Activated CD8-positive, alpha-beta T cell treated with anti-CD3 and anti-CD28 coated beads for 36 hours (primary cell): ENCODE measurements around the gene CLEC16A. TPM values are rescaled to one million over a fixed set of nuclear protein-coding genes. Genes with fewer than 3 reads are reported as not detected.

Source experiments
- ATAC-seq: fragments of 200-7000 bp; cut with Tn5 transposase; one replicate; pipeline ENCODE4 v1.10.0; 2021; ENCODE audit warnings: mild to moderate bottlenecking, moderate library complexity
- CTCF ChIA-PET: fragments of 350-600 bp; sonication (Branson Sonifier 250); formaldehyde crosslinking; loops from one replicate; lab custom pipeline; 2021; ENCODE audit warnings: antibody characterized with exemption; lab: Charles Lee
- POLR2A ChIA-PET: fragments of 350-600 bp; sonication (Branson Sonifier 250); formaldehyde crosslinking; loops from one replicate; lab custom pipeline; 2021; ENCODE audit warnings: antibody characterized with exemption; lab: Charles Lee
- DNase-seq: peaks from one replicate; pipeline ENCODE4 v3.0.0-alpha.2; 2020
- H3K27ac Mint-ChIP-seq: one replicate; pipeline ENCODE4 v1.8.0; 2021; ENCODE audit warnings: mild to moderate bottlenecking, mixed read lengths
- H3K27me3 Mint-ChIP-seq: one replicate; pipeline ENCODE4 v1.8.0; 2021; ENCODE audit warnings: mixed read lengths
- H3K36me3 Mint-ChIP-seq: one replicate; pipeline ENCODE4 v1.8.0; 2021; ENCODE audit warnings: low read depth, mixed read lengths
- H3K4me1 Mint-ChIP-seq: one replicate; pipeline ENCODE4 v1.8.0; 2021; ENCODE audit warnings: low read depth, mixed read lengths
- H3K4me3 Mint-ChIP-seq: one replicate; pipeline ENCODE4 v1.8.0; 2021; ENCODE audit warnings: mild to moderate bottlenecking, moderate library complexity, mixed read lengths
- H3K9me3 Mint-ChIP-seq: one replicate; pipeline ENCODE4 v1.8.0; 2021; ENCODE audit warnings: mixed read lengths
- intact Hi-C: fragments of 100-400 bp; cut with micrococcal nuclease; formaldehyde crosslinking; loops from one replicate; pipeline ENCODE4 v1.10.0; 2022
- total RNA-seq, 2 experiments: library from RNA; stranded (reverse); gene quantifications; one replicate each; pipeline ENCODE4 v1.2.3, GENCODE V29; 2021
- TF ChIP-seq, protein P1 (sequence below): fragments of 200-600 bp; IDR thresholded peaks from one replicate; pipeline ENCODE4 v1.8.0; 2022; ENCODE audit warnings: antibody characterized with exemption, mild to moderate bottlenecking

The CLEC16A gene
- total RNA-seq, 2 experiments from 2014 or later: 20.4 to 21.7 TPM

DNA sequence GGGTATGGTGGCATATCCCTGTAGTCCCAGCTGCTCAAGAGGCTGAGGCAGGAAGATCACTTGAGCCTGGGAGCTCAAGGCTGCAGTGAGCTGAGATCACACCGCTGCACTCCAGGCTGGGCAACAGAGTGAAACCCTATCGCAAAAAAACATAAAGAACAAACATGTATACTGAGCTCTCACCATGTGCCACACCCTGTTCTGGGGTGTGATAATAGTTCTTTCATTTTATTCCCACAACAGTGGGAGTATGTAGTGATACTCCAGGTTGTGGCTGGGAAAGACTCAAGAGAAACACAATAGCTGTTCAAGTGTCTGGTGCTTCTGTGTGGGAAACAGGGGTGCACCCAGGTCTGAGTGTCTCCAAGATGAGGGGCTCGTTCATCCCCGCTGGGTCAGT lies 221.0 kb downstream of the CLEC16A start:
- CTCF ChIA-PET: interaction anchor here (1.2 to 1.4 kb wide), 2 partner anchors 53 to 201 kb away, joined by 5 read pairs; no protein-coding TSS in a partner anchor
- peak overlapping the region; percentile 30 for H3K27ac Mint-ChIP-seq

DNA sequence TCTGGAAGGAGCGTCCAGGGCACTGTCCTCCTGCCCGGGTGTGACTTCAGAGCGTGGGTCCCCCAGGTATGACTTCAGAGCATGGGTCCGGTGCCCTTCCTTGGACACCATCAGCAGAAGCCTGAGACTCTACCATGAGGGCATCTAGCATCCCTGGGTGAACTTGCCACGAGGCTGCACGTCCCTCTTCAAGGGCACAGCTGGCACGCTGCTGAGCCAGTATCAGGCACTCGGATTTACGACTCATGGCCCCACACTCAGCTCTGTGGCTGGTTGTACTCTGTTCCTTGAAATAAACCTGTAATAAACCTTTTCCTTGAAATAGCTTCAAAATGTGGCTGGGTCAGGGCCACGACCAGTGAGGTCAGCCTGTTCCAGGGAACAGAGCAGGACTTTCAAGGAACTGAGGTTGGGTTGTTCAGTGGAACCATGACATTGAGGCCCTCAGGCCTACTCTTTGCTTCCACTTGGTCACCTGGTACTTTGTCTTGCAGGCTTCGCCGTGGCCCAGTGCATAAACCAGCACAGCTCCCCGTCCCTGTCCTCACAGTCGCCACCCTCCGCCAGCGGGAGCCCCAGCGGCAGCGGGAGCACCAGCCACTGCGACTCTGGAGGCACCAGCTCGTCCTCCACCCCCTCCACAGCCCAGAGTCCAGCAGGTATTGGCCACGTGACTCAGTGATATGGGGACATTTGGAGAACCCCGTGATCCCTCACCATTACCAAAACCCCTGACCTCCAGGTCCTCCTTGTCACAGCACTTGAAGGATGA lies 221.7 kb downstream of the CLEC16A start:
- intact Hi-C loops: no loop called here
- Mint-ChIP-seq H3K4me1 (peaks cover 21% of the 10 kb centered on the region), H3K27me3 (no peaks in the 10 kb centered on the region), H3K36me3 (peaks cover 12% of the 10 kb centered on the region), H3K4me3 (no peak overlapping the region), H3K27ac (peak overlapping the region; percentile 25), H3K9me3 (no peaks in the 10 kb centered on the region)
- DNase-seq (no peak), ATAC-seq (peak; percentile 57)
- ChIA-PET POLR2A (interaction anchor here (1.1 to 2.6 kb wide), 3 partner anchors 11 to 90 kb away, joined by 3 to 6 read pairs (median 3); no protein-coding TSS in a partner anchor), CTCF (interaction anchor here (1.4 kb wide), 1 partner anchor 52 kb away, joined by 5 read pairs; no protein-coding TSS in a partner anchor)
- TF ChIP-seq, protein P1, sequence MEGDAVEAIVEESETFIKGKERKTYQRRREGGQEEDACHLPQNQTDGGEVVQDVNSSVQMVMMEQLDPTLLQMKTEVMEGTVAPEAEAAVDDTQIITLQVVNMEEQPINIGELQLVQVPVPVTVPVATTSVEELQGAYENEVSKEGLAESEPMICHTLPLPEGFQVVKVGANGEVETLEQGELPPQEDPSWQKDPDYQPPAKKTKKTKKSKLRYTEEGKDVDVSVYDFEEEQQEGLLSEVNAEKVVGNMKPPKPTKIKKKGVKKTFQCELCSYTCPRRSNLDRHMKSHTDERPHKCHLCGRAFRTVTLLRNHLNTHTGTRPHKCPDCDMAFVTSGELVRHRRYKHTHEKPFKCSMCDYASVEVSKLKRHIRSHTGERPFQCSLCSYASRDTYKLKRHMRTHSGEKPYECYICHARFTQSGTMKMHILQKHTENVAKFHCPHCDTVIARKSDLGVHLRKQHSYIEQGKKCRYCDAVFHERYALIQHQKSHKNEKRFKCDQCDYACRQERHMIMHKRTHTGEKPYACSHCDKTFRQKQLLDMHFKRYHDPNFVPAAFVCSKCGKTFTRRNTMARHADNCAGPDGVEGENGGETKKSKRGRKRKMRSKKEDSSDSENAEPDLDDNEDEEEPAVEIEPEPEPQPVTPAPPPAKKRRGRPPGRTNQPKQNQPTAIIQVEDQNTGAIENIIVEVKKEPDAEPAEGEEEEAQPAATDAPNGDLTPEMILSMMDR: no peak

More for the DNA sequence above, 221.0 kb downstream of the CLEC16A start:
- no peak for DNase-seq
- TF ChIP-seq, protein P1: no peak
- POLR2A ChIA-PET: interaction anchor here (1.1 to 2.6 kb wide), 3 partner anchors 12 to 89 kb away, joined by 3 to 6 read pairs (median 3); no protein-coding TSS in a partner anchor
- H3K4me1 Mint-ChIP-seq: peaks cover 28% of the 10 kb centered on the region
- no peaks in the 10 kb centered on the region for H3K27me3 Mint-ChIP-seq
- no peak for ATAC-seq
- H3K9me3 Mint-ChIP-seq: peaks cover 4% of the 10 kb centered on the region
- intact Hi-C loops: no loop called here
- H3K36me3 Mint-ChIP-seq: peaks cover 17% of the 10 kb centered on the region
- H3K4me3 Mint-ChIP-seq: no peak overlapping the region

DNA sequence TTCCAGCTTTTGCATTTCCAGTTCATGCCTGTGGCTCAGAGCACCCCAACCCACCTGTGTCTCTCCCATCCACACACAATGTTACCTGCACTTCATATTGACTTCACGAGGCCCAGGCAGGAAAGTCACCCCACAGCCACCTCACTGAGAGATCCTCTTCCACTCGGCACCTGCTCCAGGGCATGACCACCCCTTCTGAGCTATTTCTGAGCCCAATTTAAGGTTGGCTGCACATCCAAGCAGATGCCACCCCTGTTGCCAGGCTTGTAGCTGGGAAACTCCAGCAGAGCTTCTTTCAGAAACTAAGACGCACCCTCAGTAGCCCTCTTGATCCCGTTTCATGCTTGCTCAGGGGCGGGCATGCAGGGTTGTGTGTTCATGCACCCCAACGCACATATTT lies 223.2 kb downstream of the CLEC16A start:
- CTCF ChIA-PET: interaction anchor here (0.6 kb wide), 1 partner anchor 10 kb away, joined by 3 read pairs; no protein-coding TSS in a partner anchor
- Mint-ChIP-seq H3K9me3 (no peaks in the 10 kb centered on the region), H3K27ac (no peak overlapping the region), H3K27me3 (no peaks in the 10 kb centered on the region), H3K4me1 (peaks cover 18% of the 10 kb centered on the region), H3K4me3 (no peak overlapping the region), H3K36me3 (peaks cover 15% of the 10 kb centered on the region)
- ATAC-seq (no peak), DNase-seq (no peak)
- intact Hi-C loops: no loop called here
- TF ChIP-seq, protein P1: no peak
- POLR2A ChIA-PET: interaction anchor here (0.6 to 2.6 kb wide), 2 partner anchors 85 to 94 kb away, joined by 3 to 6 read pairs; no protein-coding TSS in a partner anchor

DNA sequence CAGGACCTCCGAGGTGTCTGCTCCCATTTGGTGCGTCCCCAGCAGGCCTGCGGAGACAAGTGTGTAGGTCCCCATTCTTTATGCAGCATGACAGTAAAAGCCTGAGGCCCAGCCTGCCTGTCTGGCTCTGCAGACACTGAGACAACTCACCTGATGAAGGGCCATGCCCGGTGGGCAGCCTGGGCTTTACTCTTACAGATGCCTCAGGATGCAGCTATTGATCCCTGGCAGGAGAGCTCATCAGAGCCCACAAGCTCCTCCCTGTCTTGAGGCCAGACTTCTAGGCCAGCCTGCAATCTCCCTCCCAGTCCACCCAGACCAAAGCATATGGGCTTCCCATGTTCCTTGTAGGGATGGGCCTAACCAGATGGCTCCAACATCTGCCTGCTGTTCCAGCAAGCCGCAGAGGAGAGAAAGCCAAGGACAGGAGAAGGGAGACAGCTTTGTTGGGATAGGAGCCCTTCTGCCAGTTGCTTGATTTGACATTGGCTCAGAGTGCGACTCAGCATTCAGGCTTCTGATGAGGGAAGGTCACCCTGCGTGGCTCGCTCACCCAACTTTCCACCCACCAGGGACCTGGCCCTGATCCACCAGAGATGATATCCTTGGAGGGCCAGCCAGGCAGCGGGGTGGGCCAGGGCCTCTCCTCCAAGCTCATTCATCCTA lies 224.2 kb downstream of the CLEC16A start:
- DNase-seq (no peak), ATAC-seq (no peak)
- CTCF ChIA-PET: no interaction called here
- H3K27me3 Mint-ChIP-seq: no peaks in the 10 kb centered on the region
- H3K4me1 Mint-ChIP-seq: peaks cover 19% of the 10 kb centered on the region
- POLR2A ChIA-PET: interaction anchor here (0.6 to 1.6 kb wide), 2 partner anchors 9 to 84 kb away, joined by 3 to 4 read pairs; no protein-coding TSS in a partner anchor
- peak overlapping the region; percentile 36 for H3K27ac Mint-ChIP-seq
- peaks cover 16% of the 10 kb centered on the region for H3K36me3 Mint-ChIP-seq
- TF ChIP-seq, protein P1: no peak
- intact Hi-C loops: no loop called here
- no peak overlapping the region for H3K4me3 Mint-ChIP-seq
- no peaks in the 10 kb centered on the region for H3K9me3 Mint-ChIP-seq
